MM.1S (cell line): ENCODE measurements around the gene KDM6A.
"Not testable (repeated sequence)": the region's sequence is repeated elsewhere in the genome, so short reads cannot be mapped to it uniquely, and the experiment has no call there.

ENCODE experiments used
- DNase-seq: peaks from one replicate; pipeline ENCODE4 v3.0.0-alpha.2; 2015
- H2AFZ ChIP-seq: fragments of 300-600 bp; sonication (generic); 2 replicates; pipeline ENCODE4 v1.6.0; 2016; ENCODE audit warnings: antibody characterized with exemption, low read length
- H3F3A ChIP-seq: fragments of 300-600 bp; sonication (generic); 2 replicates; pipeline ENCODE4 v1.6.1; 2016; ENCODE audit warnings: mild to moderate bottlenecking, antibody characterized with exemption, low read length, moderate library complexity, mixed read lengths; ENCODE audit not compliant: insufficient read depth
- H3K27ac ChIP-seq: fragments of 300-600 bp; sonication (generic); 2 replicates; pipeline ENCODE4 v1.5.1; 2016; ENCODE audit warnings: mild to moderate bottlenecking, low read length
- H3K27me3 ChIP-seq: fragments of 300-600 bp; sonication (generic); replicated peaks from 2 replicates; pipeline ENCODE4 v1.6.0; 2016; ENCODE audit warnings: low read length; ENCODE audit not compliant: insufficient read depth
- H3K36me3 ChIP-seq: fragments of 300-600 bp; sonication (generic); replicated peaks from 2 replicates; pipeline ENCODE4 v1.6.1; 2016; ENCODE audit warnings: mild to moderate bottlenecking, low read length, mixed read lengths; ENCODE audit not compliant: insufficient read depth
- H3K4me1 ChIP-seq: fragments of 300-600 bp; sonication (generic); 2 replicates; pipeline ENCODE4 v1.6.1; 2016; ENCODE audit warnings: low read length, mixed read lengths
- H3K4me2 ChIP-seq: fragments of 300-600 bp; sonication (generic); 2 replicates; pipeline ENCODE4 v1.6.0; 2016; ENCODE audit warnings: low read depth, low read length
- H3K4me3 ChIP-seq: fragments of 300-600 bp; sonication (generic); 2 replicates; pipeline ENCODE4 v1.5.1; 2016; ENCODE audit warnings: low read length, mixed read lengths
- H3K79me2 ChIP-seq: fragments of 300-600 bp; sonication (generic); 2 replicates; pipeline ENCODE4 v1.6.1; 2016; ENCODE audit warnings: mixed run types, low read length, mixed read lengths
- H3K9ac ChIP-seq: fragments of 300-600 bp; sonication (generic); 2 replicates; pipeline ENCODE4 v1.6.1; 2016; ENCODE audit warnings: low read length, mixed read lengths
- H3K9me2 ChIP-seq: fragments of 300-600 bp; sonication (generic); replicated peaks from 2 replicates; pipeline ENCODE4 v1.6.1; 2016; ENCODE audit warnings: mild to moderate bottlenecking, low read length, mixed read lengths; ENCODE audit not compliant: insufficient read depth
- H3K9me3 ChIP-seq: fragments of 300-600 bp; sonication (generic); replicated peaks from 2 replicates; pipeline ENCODE4 v1.6.1; 2016; ENCODE audit warnings: mild to moderate bottlenecking, low read length, mixed read lengths; ENCODE audit not compliant: insufficient read depth
- H4K20me1 ChIP-seq: fragments of 300-600 bp; sonication (generic); 2 replicates; pipeline ENCODE4 v1.6.1; 2016; ENCODE audit warnings: mild to moderate bottlenecking, low read length, moderate library complexity, mixed read lengths; ENCODE audit not compliant: insufficient read depth
- EZH2 ChIP-seq: fragments of 300-600 bp; sonication (generic); optimal IDR thresholded peaks from 2 replicates; pipeline ENCODE3; 2017; ENCODE audit warnings: low read depth, mild to moderate bottlenecking, antibody characterized with exemption, low read length, mixed read lengths
- EZH2phosphoT487 ChIP-seq: fragments of 300-600 bp; sonication (generic); IDR thresholded peaks from 2 replicates; pipeline ENCODE4 v1.6.1; 2018; ENCODE audit warnings: antibody characterized with exemption, low read length
- TF ChIP-seq, protein P1 (sequence below): fragments of 300-600 bp; sonication (generic); IDR thresholded peaks from 2 replicates; pipeline ENCODE4 v1.5.1; 2016; ENCODE audit warnings: antibody characterized with exemption, low read length, mixed read lengths

The KDM6A gene

DNA sequence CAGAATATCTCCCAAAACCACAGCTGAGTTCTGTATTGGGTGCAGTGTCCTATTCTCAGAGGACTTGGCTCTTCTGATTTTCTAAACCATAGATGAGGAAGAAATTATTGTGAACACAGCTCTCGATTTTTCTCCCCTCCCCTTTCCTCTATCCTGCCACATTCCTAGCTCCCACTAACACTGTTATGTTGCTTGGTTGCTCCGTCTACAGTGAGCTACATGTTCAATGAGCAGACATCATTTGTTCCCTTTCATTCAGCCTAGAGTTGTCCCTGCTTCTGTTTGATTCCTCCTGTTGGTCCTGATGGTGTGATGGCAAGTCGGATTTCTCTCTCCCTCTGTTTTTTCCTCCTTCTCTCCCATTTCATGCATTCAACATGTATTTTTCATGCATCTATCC is 261.8 kb downstream of the KDM6A start:
- H3K9me3 ChIP-seq, result no peaks in the 10 kb centered on the region
- H2AFZ ChIP-seq, result no peak overlapping the region
- H3K9ac ChIP-seq, result no peak overlapping the region
- no peak overlapping the region for H3K4me3 ChIP-seq
- no peaks in the 10 kb centered on the region for H3K4me1 ChIP-seq
- DNase-seq, result no peak
- no peaks in the 10 kb centered on the region for H3K9me2 ChIP-seq
- no peaks in the 10 kb centered on the region for H3K27me3 ChIP-seq
- H3K36me3 ChIP-seq, result no peaks in the 10 kb centered on the region
- H3F3A ChIP-seq, result no peaks in the 10 kb centered on the region
- no peak overlapping the region for H3K4me2 ChIP-seq
- H4K20me1 ChIP-seq, result no peaks in the 10 kb centered on the region
- no peak overlapping the region for H3K27ac ChIP-seq
- no peaks in the 10 kb centered on the region for H3K79me2 ChIP-seq
- TF ChIP-seq, protein P1, sequence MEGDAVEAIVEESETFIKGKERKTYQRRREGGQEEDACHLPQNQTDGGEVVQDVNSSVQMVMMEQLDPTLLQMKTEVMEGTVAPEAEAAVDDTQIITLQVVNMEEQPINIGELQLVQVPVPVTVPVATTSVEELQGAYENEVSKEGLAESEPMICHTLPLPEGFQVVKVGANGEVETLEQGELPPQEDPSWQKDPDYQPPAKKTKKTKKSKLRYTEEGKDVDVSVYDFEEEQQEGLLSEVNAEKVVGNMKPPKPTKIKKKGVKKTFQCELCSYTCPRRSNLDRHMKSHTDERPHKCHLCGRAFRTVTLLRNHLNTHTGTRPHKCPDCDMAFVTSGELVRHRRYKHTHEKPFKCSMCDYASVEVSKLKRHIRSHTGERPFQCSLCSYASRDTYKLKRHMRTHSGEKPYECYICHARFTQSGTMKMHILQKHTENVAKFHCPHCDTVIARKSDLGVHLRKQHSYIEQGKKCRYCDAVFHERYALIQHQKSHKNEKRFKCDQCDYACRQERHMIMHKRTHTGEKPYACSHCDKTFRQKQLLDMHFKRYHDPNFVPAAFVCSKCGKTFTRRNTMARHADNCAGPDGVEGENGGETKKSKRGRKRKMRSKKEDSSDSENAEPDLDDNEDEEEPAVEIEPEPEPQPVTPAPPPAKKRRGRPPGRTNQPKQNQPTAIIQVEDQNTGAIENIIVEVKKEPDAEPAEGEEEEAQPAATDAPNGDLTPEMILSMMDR, result no peak
- TF ChIP-seq EZH2phosphoT487, result no peak
- no peak for TF ChIP-seq EZH2

DNA sequence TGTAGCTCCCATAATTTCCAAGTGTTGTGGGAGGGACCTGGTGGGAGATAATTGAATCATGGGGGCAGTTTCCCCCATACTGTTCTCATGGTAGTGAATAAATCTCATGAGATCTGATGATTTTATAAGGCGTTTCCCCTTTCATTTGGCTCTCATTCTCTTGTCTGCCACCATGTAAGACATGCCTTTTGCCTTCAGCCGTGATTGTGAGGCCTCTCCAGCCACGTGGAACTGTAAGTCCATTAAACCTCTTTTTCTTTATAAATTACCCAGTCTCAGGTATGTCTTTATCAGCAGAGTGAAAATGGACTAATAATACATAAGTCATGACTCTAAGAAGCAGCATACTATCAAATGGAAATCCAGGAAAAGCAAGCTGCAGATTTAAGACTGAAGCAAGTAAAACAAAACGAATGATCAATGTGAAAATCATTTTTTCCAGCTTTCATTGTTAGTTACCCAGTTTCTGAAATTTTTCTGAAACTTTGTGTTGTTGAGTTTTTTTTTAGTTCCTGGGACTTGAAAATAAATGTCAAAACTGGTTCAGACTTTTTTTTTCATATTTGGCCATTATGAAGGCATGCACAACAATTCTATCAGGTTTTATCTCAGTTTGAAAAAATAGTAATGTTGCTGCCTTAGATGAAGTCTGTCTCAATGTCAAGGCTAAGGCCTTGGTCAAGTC is 262.5 kb downstream of the KDM6A start:
- not testable (repeated sequence) for H3K9me2 ChIP-seq, H2AFZ ChIP-seq, H3K4me1 ChIP-seq, H3K27ac ChIP-seq, H3K36me3 ChIP-seq, H3F3A ChIP-seq, H3K4me2 ChIP-seq, DNase-seq, H3K9me3 ChIP-seq, H3K9ac ChIP-seq, H3K27me3 ChIP-seq, H3K79me2 ChIP-seq, H3K4me3 ChIP-seq, H4K20me1 ChIP-seq

DNA sequence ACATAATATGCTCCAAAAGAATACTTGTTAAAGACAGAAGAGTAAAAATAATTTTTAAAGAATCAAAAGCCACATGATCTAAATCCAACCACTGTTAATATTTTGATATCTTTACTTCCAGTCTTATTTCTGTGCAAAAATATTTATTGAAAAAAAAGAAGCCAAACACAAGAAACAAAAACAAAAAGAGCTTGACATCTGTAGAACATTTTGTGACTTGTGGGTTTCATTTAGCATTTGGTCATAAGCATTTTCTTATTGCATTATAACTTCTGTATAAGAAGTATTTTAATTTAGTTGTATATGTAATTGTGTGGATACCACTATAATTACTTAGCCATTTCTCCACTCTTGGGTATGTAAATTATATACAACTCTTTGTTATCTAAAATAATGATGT is 264.5 kb downstream of the KDM6A start:
- Histone ChIP-seq H3K4me1 (no peaks in the 10 kb centered on the region), H3K79me2 (no peaks in the 10 kb centered on the region), H3K9me3 (no peaks in the 10 kb centered on the region), H3K36me3 (no peaks in the 10 kb centered on the region), H3K4me2 (no peak overlapping the region), H3K27ac (no peak overlapping the region), H3K4me3 (no peak overlapping the region), H3F3A (no peaks in the 10 kb centered on the region), H3K9ac (no peak overlapping the region), H2AFZ (no peak overlapping the region), H4K20me1 (no peaks in the 10 kb centered on the region), H3K9me2 (no peaks in the 10 kb centered on the region), H3K27me3 (no peaks in the 10 kb centered on the region)
- TF ChIP-seq EZH2 (no peak), EZH2phosphoT487 (no peak)
- TF ChIP-seq, protein P1, result no peak
- DNase-seq, result no peak

DNA sequence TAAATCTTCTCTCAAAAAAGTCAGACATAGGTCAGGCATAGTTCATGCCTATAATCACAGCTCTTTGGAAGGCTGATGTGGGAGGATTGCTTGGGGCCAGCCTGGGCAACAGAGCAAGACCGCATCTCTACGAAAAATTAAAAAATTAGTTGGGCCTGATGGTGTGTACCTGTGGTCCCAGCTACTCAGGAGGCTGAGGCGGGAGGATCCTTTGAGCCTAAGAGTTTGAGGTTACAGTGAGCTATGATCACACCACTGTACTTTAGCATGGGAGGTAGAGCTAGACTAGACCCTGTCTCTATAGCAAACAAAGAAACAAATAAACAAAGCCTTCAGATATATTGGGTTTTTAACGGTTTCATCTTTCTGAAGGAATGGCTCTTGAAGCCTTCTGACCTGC is 265.5 kb downstream of the KDM6A start:
- Histone ChIP-seq H3K27ac (no peak overlapping the region), H3K4me3 (no peak overlapping the region), H3K9me3 (no peaks in the 10 kb centered on the region), H3K9ac (no peak overlapping the region), H3K9me2 (no peaks in the 10 kb centered on the region), H2AFZ (no peak overlapping the region), H3K36me3 (no peaks in the 10 kb centered on the region), H3K4me1 (no peaks in the 10 kb centered on the region), H3K79me2 (no peaks in the 10 kb centered on the region), H3F3A (no peaks in the 10 kb centered on the region), H3K4me2 (no peak overlapping the region), H4K20me1 (no peaks in the 10 kb centered on the region), H3K27me3 (no peaks in the 10 kb centered on the region)
- DNase-seq, result no peak
- TF ChIP-seq EZH2 (no peak), EZH2phosphoT487 (no peak)
- TF ChIP-seq, protein P1, result no peak
